Measurements from ENCODE around the gene ARID1A. TPM values are rescaled to one million over a fixed set of nuclear protein-coding genes. Genes with fewer than 3 reads are reported as not detected.

The ARID1A gene
- total RNA-seq, 1 donor from 2014 or later: 83.8 TPM

DNA sequence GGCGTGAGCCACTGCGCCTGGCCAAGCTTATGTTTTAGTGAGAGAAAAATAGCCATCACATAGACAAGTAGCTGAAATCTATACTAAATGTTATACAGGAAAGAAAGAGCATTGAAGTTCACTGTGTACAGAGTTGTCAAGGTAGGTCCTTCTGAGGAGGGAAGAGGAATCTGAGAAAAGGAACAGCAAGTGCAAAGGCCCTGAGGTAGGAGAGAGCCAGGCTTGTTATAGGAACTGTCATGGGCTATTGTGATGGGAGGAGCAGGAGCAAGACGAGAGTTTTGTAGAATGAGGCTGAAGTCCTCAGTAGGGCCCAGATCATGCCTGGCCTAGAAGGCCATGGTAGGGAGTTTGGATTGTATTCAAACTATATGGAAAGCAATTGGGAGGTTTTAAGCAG, 135.2 kb downstream of the ARID1A start:
- ATAC-seq (no peak), DNase-seq (ENCODE audit: low spot score) (no peak)
- intact Hi-C loops (cut with DNase I): no loop called here

Other genes starting within 250 kb of the ARID1A start
- 199 TPM for gene HMGN2, start 223.6 kb upstream of the ARID1A start, total RNA-seq
- gene RPS6KA1, start 166.3 kb upstream of the ARID1A start, total RNA-seq: 26.8 TPM
- 10.6 TPM for gene PIGV, start 91.9 kb downstream of the ARID1A start, total RNA-seq
- gene ZDHHC18, start 130.7 kb downstream of the ARID1A start, total RNA-seq: 21.2 TPM
- gene SFN, start 167.1 kb downstream of the ARID1A start, total RNA-seq: 0.53 TPM
- gene GPN2, start 194.3 kb downstream of the ARID1A start, total RNA-seq: 22.7 TPM
- gene GPATCH3, start 204.5 kb downstream of the ARID1A start, total RNA-seq: 12.3 TPM
- not detected for gene NR0B2, start 218.0 kb downstream of the ARID1A start, total RNA-seq
- gene NUDC, start 225.7 kb downstream of the ARID1A start, total RNA-seq: 58.4 TPM

Data from sciatic nerve (tissue), 2 donors.